Peyer's patch (tissue), 4 donors: ENCODE results near the gene ZNF683. TPM values are rescaled to one million over a fixed set of nuclear protein-coding genes. Genes with fewer than 3 reads are reported as not detected.

Source experiments
- DNase-seq, 3 donors: peaks; one replicate each; pipeline ENCODE4 v3.0.0-alpha.2; 2017 to 2019
- H3K27ac ChIP-seq, 4 donors: fragments of 200-600 bp; sonication (generic); one replicate each; pipeline ENCODE4 v1.5.1; 2016 to 2019
- H3K27me3 ChIP-seq, 2 donors: fragments of 200-600 bp; sonication (generic); one replicate each; pipeline ENCODE4 v1.5.1; 2019
- H3K36me3 ChIP-seq, 3 donors: fragments of 200-600 bp; sonication (generic); one replicate each; pipeline ENCODE4 v1.5.1; 2016 to 2019
- H3K4me1 ChIP-seq, 4 donors: fragments of 200-600 bp; sonication (generic); one replicate each; pipeline ENCODE4 v1.5.1; 2016 to 2019
- H3K4me3 ChIP-seq, 4 donors: fragments of 200-600 bp; sonication (generic); 1 replicate in 3 of 4; 2 replicates in 1 of 4; pipeline ENCODE4 v1.5.1; 2016 to 2019; ENCODE audit warnings: mild to moderate bottlenecking in 1 of 4
- H3K9me3 ChIP-seq, 4 donors: fragments of 200-600 bp; sonication (generic); one replicate each; pipeline ENCODE4 v1.5.1; 2016 to 2019; ENCODE audit warnings: mild to moderate bottlenecking in 1 of 4
- CTCF ChIP-seq, 6 experiments: fragments of 450-650 bp in 4 of 6; fragments of 200-600 bp in 2 of 6; sonication (generic) in 1 of 6; IDR thresholded peaks; one replicate each; pipeline ENCODE4 v1.5.1; 2017 to 2019; ENCODE audit warnings: antibody characterized with exemption in 6 of 6, mild to moderate bottlenecking in 3 of 6, moderate library complexity in 1 of 6
- POLR2A ChIP-seq, 2 donors: fragments of 450-650 bp; IDR thresholded peaks; one replicate each; pipeline ENCODE4 v1.5.1; 2017; ENCODE audit warnings: antibody characterized with exemption in 2 of 2, mild to moderate bottlenecking in 2 of 2, moderate library complexity in 2 of 2
- total RNA-seq, 4 donors: library from RNA; depleted of rRNA; stranded (reverse); fragments of >200 nt; gene quantifications; one replicate each; pipeline ENCODE4 v1.1.0, GENCODE V29; 2016

ZNF683 gene
- total RNA-seq, 4 donors from 2014 or later, result not detected

GRCh38 chr1:26372039-26372438 is 511 bp downstream of the ZNF683 start:
- Histone ChIP-seq H3K27me3 (no peaks in the 10 kb centered on the region), H3K36me3 (no peaks in the 10 kb centered on the region), H3K27ac (no peak overlapping the region), H3K4me1 (no peaks in the 10 kb centered on the region), H3K9me3 (no peaks in the 10 kb centered on the region), H3K4me3 (no peak overlapping the region)
- DNase-seq, result no peak
- TF ChIP-seq CTCF (IDR thresholded peaks at IDR 0.05), result no peak
- no peak for TF ChIP-seq POLR2A (IDR thresholded peaks at IDR 0.05)

DNA sequence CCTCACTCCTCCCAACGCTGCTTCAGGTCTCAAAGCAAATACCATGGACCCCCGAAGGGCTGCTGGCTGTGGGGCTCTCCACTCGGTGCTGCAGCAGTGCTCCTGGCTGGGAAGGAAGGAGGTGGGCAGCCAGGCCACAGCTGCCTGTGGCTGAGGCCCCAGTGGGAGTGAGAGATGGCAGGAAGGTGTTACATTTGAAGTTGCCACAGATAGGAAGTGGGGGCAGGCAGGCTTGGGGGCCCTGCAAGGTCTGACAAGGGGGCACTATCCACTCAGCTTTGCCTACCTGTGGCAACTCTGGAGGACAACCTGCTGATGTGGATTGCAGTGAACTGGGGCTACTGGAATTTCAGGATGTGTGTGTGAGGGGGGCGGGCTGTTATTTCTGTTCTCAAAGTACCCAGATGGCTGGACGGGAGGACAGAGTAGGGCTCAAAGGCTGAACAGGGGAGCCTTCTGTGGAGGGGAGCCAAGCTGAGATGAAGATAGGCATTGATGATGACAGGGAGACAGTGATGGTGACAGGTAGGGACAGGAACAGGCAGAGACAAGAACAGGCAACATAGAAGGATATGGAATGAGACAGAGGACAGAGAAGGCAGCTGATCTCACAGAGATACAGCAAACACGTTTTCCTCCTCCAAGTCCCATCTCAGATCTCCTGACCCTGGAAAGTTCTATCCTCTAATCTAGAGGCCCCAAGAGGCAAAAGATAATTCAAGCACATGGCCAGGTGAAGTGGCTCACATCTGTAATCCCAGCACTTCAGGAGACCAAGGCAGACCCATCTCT is 1.8 kb downstream of the ZNF683 start:
- DNase-seq, result no peak
- no peaks in the 10 kb centered on the region for H3K36me3 ChIP-seq
- H3K4me3 ChIP-seq, result no peak overlapping the region
- H3K9me3 ChIP-seq, result no peaks in the 10 kb centered on the region
- H3K27me3 ChIP-seq, result no peaks in the 10 kb centered on the region
- no peaks in the 10 kb centered on the region for H3K4me1 ChIP-seq
- no peak overlapping the region for H3K27ac ChIP-seq
- no peak for TF ChIP-seq POLR2A (IDR thresholded peaks at IDR 0.05)

DNA sequence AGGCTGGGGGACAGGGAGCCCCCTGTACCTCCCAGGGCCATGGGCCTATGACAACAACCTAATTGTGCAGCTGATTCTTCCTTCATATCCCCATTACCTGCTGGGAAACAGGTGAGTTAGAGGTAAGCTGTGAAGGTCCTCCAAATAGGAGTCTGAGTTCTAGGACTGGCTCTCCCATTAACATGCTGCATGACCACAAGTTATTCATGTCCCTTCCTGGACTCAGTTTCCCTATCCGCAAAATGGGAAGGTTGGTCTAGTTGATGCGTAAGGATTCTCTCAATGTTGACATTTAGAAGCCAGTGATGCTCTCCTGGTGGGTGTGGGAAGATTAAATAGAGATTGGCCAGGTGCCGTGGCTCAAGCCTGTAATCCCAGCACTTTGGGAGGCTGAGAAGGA is 4.1 kb downstream of the ZNF683 start:
- no peaks in the 10 kb centered on the region for H3K27me3 ChIP-seq
- H3K9me3 ChIP-seq, result no peaks in the 10 kb centered on the region
- TF ChIP-seq POLR2A (IDR thresholded peaks at IDR 0.05), result no peak
- no peak for TF ChIP-seq CTCF (IDR thresholded peaks at IDR 0.05)
- no peak for DNase-seq
- no peak overlapping the region for H3K4me3 ChIP-seq
- H3K4me1 ChIP-seq, result peaks cover 0 to 5% (median 0%) of the 10 kb centered on the region in 4 donors
- no peaks in the 10 kb centered on the region for H3K36me3 ChIP-seq
- no peak overlapping the region for H3K27ac ChIP-seq

DNA sequence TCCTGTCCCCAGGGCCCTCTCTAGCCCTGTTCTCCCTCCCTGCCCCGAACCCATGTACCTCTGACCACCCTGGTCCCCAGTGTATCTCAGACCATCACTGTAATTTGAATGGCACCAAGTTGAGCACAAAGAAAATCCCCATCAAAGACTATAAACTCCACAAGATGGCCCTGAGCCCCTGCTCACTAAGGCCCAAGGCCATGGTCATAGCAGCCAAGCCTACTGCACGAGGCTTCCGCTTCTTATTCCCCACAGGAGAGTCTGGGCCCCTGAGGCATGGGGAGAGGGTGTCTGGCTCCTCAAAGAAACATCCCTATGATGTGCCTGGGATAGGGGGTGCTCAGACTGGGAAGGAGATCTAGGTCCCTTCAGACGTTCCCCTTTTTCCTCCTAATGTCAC is 4.5 kb downstream of the ZNF683 start:
- Histone ChIP-seq H3K27ac (no peak overlapping the region), H3K27me3 (no peaks in the 10 kb centered on the region), H3K4me1 (peaks cover 0 to 5% (median 0%) of the 10 kb centered on the region in 4 donors), H3K36me3 (no peaks in the 10 kb centered on the region), H3K9me3 (no peaks in the 10 kb centered on the region), H3K4me3 (no peak overlapping the region)
- DNase-seq, result no peak
- TF ChIP-seq CTCF (IDR thresholded peaks at IDR 0.05) (no peak), POLR2A (IDR thresholded peaks at IDR 0.05) (no peak)

GRCh38 chr1:26367441-26367840 is 5.1 kb downstream of the ZNF683 start:
- no peaks in the 10 kb centered on the region for H3K27me3 ChIP-seq
- no peak for DNase-seq
- H3K36me3 ChIP-seq, result no peaks in the 10 kb centered on the region
- H3K9me3 ChIP-seq, result no peaks in the 10 kb centered on the region
- peaks cover 0 to 5% (median 0%) of the 10 kb centered on the region in 4 donors for H3K4me1 ChIP-seq
- TF ChIP-seq POLR2A (IDR thresholded peaks at IDR 0.05), result no peak
- H3K4me3 ChIP-seq, result no peak overlapping the region
- H3K27ac ChIP-seq, result no peak overlapping the region

DNA sequence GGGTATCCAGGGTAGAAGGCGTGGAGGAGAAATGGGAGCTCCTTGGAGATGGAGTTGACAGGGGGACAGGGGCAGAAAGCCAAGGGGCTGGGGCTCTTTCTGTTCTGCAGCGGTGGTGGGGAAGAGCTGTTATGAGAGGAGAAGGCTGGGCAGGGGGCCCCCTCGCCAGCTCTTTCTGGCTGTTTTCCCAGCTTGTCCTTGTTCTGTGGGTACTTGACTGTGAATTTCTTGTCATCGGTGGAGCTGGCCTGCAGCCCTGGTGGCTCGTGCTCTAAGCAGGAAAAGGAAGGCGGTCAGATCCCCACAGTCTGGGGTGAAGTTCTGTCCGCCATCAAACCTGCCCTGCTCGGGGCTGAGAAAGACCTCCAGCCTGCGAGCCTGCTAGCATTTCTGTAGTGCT is 7.6 kb downstream of the ZNF683 start:
- TF ChIP-seq POLR2A (IDR thresholded peaks at IDR 0.05) (no peak), CTCF (IDR thresholded peaks at IDR 0.05) (no peak)
- Histone ChIP-seq H3K27ac (no peak overlapping the region), H3K4me1 (peaks cover 3 to 17% (median 10%) of the 10 kb centered on the region in 4 donors), H3K27me3 (peaks cover 0 to 13% of the 10 kb centered on the region in 2 donors), H3K9me3 (no peaks in the 10 kb centered on the region), H3K36me3 (no peaks in the 10 kb centered on the region), H3K4me3 (no peak overlapping the region)
- no peak for DNase-seq
